GM12878 (cell line): ENCODE measurements around the gene MYNN.

Experiments
- CTCF ChIP-seq, 3 experiments: IDR thresholded peaks in 2 of 3; conservative IDR thresholded peaks in 1 of 3; 2 replicates each; pipeline ENCODE4 v1.5.1; 2011; ENCODE audit warnings: low read depth in 3 of 3, low read length in 3 of 3, mild to moderate bottlenecking in 3 of 3, control low read depth in 2 of 3, moderate library complexity in 2 of 3, inconsistent platforms in 1 of 3, mixed read lengths in 1 of 3; ENCODE audit not compliant: control insufficient read depth in 2 of 3, insufficient read depth in 1 of 3; ENCODE audit errors: extremely low read depth in 1 of 3
- RELA ChIP-seq: fragments of 450-650 bp; IDR thresholded peaks from 2 replicates; pipeline ENCODE4 v1.8.0; 2014; ENCODE audit warnings: borderline replicate concordance; ENCODE audit not compliant: partially characterized antibody
- SMC3 ChIP-seq: IDR thresholded peaks from 2 replicates; pipeline ENCODE4 v1.6.1; 2011; ENCODE audit warnings: low read length, improper control_type of control experiment, borderline replicate concordance
- TF ChIP-seq, protein P1 (sequence below): IDR thresholded peaks from 2 replicates; pipeline ENCODE4 v1.6.1; 2012; ENCODE audit warnings: mild to moderate bottlenecking, low read depth, low read length

DNA sequence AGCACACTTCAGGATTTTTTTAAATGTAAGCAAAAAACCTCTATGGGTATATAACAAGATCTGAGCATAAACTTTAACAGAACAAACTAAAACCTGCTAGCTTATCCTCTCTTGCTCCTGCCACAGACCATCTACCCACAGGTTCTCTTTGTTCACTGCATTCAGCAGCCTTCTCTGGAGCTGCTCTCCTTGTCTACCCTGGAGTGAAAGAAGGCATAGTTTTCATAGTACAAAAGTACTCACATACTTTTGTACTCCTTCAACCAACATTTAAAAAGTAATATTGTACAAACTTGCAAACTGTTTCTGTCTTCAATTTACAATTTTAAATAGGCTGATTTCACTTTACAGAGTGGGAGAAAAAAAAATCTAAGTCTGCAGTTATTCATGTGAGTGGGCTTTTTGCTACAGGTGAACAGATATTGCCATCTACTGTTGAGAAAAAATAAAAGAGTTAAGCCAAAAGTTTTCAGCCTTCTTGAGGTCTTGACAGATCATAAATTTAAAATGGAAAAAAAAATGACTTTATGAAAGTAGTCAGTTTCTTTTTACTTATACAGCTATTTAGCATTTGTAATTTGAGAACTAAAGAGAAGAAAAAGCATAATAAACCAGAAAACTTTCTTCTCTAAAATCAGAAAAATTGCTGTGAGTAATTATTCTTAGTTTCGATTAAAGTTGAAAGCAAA, 28.7 kb upstream of the MYNN start:
- TF ChIP-seq SMC3 (peak; percentile 30; the same call in 1 of the 2 replicates), CTCF (IDR thresholded peaks at IDR 0.05 in 2 of 3, conservative IDR thresholded peaks at IDR 0.05 in 1 of 3; ENCODE audit: control insufficient read depth in 2 of 3, extremely low read depth in 1 of 3, insufficient read depth in 1 of 3, low read depth in 3 of 3, low read length in 3 of 3) (peak in 2 of 3 experiments; percentile 35 to 48; a peak in 3 of 6 replicates), RELA (no peak)
- TF ChIP-seq, protein P1, sequence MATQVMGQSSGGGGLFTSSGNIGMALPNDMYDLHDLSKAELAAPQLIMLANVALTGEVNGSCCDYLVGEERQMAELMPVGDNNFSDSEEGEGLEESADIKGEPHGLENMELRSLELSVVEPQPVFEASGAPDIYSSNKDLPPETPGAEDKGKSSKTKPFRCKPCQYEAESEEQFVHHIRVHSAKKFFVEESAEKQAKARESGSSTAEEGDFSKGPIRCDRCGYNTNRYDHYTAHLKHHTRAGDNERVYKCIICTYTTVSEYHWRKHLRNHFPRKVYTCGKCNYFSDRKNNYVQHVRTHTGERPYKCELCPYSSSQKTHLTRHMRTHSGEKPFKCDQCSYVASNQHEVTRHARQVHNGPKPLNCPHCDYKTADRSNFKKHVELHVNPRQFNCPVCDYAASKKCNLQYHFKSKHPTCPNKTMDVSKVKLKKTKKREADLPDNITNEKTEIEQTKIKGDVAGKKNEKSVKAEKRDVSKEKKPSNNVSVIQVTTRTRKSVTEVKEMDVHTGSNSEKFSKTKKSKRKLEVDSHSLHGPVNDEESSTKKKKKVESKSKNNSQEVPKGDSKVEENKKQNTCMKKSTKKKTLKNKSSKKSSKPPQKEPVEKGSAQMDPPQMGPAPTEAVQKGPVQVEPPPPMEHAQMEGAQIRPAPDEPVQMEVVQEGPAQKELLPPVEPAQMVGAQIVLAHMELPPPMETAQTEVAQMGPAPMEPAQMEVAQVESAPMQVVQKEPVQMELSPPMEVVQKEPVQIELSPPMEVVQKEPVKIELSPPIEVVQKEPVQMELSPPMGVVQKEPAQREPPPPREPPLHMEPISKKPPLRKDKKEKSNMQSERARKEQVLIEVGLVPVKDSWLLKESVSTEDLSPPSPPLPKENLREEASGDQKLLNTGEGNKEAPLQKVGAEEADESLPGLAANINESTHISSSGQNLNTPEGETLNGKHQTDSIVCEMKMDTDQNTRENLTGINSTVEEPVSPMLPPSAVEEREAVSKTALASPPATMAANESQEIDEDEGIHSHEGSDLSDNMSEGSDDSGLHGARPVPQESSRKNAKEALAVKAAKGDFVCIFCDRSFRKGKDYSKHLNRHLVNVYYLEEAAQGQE: no peak
